Fibroblast of mammary gland (primary cell): ENCODE data around the gene ARL16.

ENCODE experiments used
- DNase-seq: peaks from one replicate; pipeline ENCODE4 v3.0.0-alpha.2; 2010; ENCODE audit warnings: low read depth
- H3K4me3 ChIP-seq: 2 replicates; pipeline ENCODE4 v1.5.1; 2011; ENCODE audit warnings: low read depth, mild to moderate bottlenecking, low read length, moderate library complexity; ENCODE audit not compliant: control insufficient read depth
- TF ChIP-seq, protein P1 (sequence below): conservative IDR thresholded peaks from 2 replicates; pipeline ENCODE4 v1.5.1; 2011; ENCODE audit warnings: low read depth, low read length, inconsistent platforms; ENCODE audit not compliant: control insufficient read depth, insufficient read depth

Gene ARL16

DNA sequence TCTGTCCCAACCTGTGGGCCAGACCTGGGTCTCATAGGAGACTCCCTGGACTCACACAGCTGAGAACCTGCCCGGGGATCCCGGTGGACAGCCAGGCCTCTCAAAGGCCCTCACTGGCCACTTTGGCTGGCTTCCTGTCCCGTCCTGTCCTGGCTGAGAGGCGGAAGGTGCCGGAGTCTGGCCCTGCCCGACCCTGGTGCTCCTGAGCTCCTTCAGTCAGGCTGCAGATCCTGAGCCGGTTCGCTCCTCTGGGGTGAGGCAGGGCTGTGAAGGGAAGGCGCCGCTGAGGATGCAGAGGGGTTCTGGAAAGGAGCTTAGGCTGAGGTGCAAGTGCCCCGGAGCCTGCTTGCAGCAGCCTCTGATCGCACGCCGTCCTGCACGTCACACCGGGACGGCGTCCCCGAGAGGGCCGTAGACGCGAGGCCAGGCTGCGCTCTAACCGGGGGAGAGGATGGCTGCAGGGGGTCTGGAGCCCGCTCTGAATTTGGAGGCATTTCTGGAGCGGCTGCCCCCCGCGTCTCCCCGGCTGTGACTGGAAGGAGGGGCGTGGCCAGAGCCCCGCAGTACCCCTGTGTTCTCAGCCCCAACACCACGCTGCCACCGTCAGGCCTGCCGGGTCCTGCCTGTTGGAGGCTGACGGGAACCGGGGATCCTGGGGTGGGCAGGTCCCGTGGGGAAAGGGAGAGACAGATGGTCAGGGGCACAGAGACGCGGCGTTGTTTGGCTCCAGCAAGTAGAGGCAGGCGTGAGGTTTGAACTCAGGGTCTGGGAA lies 4.4 kb upstream of the ARL16 start:
- no peak for DNase-seq
- no peak overlapping the region for H3K4me3 ChIP-seq
- TF ChIP-seq, protein P1, sequence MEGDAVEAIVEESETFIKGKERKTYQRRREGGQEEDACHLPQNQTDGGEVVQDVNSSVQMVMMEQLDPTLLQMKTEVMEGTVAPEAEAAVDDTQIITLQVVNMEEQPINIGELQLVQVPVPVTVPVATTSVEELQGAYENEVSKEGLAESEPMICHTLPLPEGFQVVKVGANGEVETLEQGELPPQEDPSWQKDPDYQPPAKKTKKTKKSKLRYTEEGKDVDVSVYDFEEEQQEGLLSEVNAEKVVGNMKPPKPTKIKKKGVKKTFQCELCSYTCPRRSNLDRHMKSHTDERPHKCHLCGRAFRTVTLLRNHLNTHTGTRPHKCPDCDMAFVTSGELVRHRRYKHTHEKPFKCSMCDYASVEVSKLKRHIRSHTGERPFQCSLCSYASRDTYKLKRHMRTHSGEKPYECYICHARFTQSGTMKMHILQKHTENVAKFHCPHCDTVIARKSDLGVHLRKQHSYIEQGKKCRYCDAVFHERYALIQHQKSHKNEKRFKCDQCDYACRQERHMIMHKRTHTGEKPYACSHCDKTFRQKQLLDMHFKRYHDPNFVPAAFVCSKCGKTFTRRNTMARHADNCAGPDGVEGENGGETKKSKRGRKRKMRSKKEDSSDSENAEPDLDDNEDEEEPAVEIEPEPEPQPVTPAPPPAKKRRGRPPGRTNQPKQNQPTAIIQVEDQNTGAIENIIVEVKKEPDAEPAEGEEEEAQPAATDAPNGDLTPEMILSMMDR, result no peak

DNA sequence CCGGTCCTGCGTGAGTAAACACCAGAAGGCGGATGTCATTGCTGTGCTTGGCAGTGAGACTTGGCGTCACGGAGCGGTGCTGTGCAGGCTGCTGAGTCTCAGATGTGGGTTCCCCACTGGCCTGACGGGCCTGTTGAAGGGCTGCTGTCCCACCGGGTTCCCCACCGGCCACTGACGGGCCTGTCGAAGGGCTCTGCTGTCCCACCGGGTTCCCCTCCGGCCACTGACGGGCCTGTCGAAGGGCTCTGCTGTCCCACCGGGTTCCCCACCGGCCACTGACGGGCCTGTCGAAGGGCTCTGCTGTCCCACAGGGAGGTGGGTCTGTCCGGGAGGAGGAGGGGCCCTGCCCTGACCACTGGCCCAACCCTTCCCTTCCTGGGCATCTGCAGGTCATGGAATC lies 3.0 kb upstream of the ARL16 start:
- H3K4me3 ChIP-seq, result no peak overlapping the region
- no peak for DNase-seq
- TF ChIP-seq, protein P1, result no peak

DNA sequence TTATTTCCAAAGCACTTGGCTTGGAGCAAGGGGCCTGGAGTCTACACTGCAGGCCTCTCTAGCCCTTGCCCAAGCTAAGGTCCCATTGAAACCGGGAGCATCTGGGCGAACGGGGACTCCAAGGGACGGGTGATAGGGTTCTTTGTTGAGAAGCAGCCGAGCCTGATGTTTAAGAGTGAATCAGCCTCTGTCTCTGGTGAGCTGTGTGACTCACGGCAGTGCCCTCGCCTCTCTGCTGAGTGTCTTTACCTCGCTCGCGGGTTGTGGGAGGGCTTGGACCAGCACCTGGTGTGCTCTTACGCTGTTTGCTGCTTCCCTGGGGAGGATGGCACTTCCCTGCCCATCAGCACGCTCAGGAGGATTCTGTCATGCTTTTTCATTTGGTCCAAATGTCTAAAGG lies 1.5 kb upstream of the ARL16 start:
- peak overlapping the region; percentile 65 for H3K4me3 ChIP-seq
- TF ChIP-seq, protein P1, result no peak
- peak; percentile 87 for DNase-seq

DNA sequence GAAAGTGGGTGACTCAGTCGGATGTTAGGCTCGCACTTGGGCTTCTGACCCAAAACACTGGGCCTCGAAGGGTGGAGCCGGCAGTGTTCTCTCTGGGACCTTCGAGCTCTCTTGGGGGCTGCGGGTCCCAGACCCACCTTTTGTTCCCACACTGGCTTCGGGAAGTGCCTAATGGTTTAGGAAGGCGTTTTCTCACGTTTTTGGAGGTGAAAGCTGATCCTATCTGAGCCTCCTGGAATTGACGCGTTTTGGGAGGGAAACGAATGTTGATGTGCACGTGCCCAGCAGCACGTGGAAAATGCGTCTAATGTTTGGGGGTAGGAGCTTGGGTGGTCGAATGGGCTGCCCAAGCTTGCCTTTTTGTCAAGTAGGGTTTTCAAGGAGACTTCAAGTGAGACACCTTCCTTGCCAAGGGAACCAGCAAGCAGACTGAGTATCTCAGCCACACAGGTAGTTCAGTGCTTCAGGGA lies 880 bp upstream of the ARL16 start:
- peak; percentile 93 for DNase-seq
- TF ChIP-seq, protein P1, result no peak
- peak overlapping the region; percentile 65 for H3K4me3 ChIP-seq

DNA sequence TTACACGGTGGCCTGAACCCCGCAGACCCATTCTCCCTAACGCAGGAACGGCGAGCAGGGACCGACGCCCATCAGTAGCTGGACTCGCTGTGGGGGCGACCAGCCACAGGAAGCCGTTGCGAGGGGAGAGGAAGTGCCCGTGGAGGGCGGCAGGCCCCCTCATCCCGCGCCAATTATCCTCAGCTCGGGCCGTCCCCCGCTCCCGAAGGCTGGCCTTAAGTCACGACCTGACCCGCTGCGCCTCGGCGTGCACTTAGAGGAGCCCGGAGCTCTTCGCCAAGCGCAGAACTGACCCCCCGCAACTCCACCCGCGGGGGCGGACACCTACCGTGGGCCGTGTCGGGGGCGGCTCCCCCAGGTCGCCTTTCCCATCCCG lies 401 bp downstream of the ARL16 start:
- peak; percentile 14 for DNase-seq
- TF ChIP-seq, protein P1, result no peak

DNA sequence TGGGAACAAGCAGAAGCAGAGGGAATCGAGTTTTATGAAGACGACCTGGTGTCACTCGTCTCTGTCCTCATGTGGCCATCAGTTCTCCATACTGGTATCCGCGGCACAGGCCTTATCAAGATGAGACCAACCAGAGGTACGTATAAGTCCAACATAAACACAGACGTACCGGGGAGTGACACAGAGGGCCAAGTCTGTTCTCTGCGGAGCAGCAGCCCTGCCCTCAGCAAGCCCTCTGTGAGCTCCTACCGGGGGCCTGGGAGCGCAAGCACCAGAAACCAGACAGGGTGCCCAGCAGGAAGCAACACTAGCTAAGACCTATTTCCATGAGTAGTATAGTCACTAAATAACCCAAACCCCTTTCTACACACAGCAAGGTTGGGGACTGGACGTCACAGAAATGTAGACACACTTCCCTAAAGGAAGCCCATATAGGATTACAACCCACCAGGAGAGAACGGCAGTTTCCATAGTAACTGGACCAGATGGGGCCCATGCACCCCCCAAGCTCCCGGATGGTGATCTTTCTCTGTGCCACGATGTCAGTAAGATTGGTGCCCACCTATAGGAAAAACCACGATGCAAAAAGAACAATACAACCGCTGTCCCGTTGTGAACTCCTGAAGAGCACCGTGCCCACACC lies 911 bp downstream of the ARL16 start:
- DNase-seq, result peak; percentile 20
- H3K4me3 ChIP-seq, result peak overlapping the region; percentile 86
- TF ChIP-seq, protein P1, result no peak

More for the DNA sequence above, 401 bp downstream of the ARL16 start:
- H3K4me3 ChIP-seq, result peak overlapping the region; percentile 86
